ENCODE results near the gene SCGB1C1.
"Not testable (repeated sequence)": the region's sequence is repeated elsewhere in the genome, so short reads cannot be mapped to it uniquely, and the experiment has no call there.

The SCGB1C1 gene

DNA sequence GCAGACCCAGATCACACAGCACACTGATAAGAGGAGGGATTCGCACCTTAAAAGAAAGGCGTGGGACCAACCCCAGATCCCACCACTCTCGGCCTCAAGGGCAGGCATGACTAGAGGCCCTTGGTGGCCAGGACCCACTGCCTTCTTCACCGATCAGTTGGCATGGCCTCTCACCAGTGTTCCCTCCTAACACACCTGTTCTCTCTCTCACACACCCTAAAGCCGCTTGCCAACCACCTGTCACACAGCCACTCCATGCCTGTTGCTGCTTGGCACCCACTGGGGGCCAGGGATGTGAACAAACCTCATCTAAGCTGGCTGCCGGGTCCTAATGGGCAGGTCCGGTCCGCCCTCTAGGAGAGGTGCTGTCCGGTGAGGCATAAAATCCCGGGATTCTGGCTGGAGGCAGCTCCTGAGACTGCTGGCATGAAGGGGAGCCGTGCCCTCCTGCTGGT lies at the start of gene SCGB1C1:
Gene SCGB1C1 (plus strand): TSS at position 405 of the 455 bp plus-strand sequence. CDS start 22 bp downstream, at position 427.
- not testable (repeated sequence) for DNase-seq

DNA sequence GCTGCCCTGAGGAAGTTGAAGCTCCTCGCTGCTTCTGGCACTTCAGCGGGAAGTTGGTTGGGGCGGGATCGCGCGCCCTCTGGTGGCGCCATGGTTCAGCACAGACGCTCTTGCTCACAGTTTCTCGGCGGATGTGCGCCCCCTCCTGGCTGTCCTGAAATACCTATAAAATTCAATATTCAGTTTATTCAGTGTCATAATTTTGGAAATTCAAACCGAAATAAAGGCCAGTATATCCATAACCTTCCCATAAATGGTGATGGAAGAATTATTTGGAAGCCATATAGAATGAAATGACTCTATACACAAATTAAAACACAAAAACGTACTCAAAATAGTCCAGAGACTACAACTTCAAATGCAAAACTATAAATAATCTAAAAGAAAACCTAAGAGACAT lies 12.6 kb upstream of the SCGB1C1 start:
- not testable (repeated sequence) for DNase-seq

DNA sequence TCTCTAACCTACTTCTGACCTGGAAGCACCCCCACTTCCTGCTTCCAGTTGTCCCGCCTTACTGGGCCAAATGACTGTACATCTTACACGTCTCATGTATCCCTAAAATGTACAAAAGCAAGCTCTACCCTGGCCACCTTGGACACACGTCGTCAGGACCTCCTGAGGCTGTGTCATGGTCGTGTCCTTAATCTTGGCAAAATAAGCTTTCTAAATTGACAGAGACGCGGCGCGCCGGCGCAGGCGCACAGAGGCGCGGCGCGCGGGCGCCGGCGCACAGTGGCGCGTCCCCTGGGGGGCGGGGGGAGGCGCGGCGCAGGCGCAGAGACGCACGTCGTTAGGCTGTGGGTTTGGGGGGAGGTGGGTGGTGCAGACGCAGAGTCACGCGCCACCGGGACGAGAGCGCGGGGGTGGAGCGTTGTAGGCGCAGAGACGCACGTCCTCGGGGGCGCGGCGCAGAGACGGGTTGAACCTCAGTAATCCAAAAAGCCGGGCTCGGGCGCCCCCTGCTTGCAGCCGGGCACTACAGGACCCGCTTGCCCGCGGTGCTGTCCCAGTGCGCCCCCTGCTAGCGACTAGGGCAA lies 3.6 kb upstream of the SCGB1C1 start:
- not testable (repeated sequence) for DNase-seq

DNA sequence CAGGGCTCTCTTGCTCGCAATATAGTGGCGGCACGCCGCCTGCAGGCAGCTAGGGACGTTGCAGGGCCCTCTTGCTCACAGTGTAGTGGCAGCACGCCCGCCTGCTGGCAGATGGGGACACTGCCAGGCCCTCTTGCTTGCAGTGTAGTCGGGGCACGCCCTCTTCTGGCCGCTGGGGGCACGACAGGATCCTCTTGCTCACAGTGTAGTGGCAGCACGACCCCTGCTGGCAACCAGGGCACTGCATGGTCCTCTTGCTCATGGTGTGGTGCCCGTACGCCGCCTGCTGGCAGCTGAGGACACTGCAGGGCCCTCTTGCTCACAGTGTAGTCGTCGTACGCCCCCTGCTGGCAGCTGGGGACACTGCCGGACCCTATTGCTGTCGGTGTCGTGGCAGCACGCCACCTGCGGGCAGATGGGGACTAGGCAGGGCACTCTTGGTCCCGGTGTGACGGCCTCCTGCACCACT lies 3.0 kb upstream of the SCGB1C1 start:
- not testable (repeated sequence) for DNase-seq

DNA sequence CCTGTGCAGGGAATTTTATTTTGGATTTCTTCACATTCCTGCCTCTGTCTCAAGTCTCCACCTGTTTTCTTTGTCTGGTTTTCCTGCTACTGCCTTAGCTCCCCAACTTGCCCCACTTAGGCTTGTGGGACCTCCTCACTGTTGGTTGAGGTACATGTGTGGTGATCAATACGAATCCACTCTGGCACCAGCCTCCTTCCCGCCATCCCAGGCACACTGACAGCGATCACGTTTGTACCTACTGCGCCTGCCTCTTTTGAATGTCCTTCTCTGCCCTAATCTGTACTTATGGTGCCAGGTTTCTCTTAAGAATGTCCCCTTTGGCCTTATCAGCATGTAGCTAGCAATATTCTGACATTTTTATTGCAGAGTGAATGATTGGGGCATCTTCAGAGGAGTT lies 2.3 kb upstream of the SCGB1C1 start:
- DNase-seq, result not testable (repeated sequence)

DNA sequence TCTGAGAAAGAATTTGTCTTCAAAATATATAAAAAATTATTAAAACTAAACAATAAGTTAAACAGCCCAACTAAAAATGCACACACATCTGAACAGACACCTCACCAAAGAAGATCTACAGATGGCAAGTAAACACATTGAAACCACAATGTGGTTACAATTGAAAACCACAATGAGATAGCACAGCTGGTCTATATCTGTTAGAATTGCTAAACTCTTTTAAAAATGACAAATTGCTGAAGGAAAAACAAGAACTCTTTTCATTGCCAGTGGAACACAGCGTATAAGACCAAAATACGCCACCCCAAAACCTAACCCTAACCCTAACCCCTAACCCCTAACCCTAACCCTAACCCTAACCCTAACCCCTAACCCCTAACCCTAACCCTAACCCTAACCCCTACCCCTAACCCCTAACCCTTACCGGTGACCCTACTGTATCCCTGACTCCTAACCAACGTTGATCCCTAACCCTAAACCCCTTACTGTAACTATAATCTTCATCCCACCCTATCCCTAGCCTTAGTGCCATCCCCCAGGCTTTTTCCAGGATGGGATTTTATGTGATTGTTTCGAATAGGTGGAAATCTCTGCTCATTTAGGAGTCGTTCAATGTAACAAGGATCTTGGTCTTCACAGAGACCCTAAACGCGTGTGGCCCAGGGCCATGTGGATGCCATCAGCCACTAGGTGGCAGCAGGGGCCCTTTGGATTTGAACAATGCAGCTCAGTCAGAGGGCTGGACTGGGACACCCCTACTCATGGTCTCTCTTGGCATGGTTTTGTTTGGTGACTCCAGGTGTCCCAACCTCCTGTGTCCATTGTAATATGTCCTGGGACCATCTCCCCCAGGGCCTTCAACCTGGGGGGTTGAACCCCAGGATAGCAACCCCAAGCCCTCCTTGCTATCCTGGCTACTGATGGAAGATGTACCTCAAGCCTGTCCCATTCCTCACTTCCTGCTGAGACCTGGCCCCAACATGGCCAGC lies 1.1 kb upstream of the SCGB1C1 start:
- not testable (repeated sequence) for DNase-seq

DNA sequence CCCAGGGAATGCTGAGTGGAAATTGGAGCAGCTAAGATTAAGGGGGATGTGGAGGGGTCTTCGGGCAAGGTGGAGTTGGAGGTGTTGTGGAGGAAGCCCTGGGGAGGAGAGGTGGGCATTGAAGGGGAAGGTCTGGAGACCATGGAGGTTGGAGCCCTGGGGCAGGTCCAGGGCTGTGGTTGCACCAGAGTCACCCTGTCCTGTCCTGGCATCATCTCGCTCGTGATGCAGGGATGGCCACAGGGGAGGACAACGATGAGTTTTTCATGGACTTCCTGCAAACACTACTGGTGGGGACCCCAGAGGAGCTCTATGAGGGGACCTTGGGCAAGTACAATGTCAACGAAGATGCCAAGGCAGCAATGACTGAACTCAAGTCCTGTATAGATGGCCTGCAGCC lies 603 bp downstream of the SCGB1C1 start:
- DNase-seq, result not testable (repeated sequence)

DNA sequence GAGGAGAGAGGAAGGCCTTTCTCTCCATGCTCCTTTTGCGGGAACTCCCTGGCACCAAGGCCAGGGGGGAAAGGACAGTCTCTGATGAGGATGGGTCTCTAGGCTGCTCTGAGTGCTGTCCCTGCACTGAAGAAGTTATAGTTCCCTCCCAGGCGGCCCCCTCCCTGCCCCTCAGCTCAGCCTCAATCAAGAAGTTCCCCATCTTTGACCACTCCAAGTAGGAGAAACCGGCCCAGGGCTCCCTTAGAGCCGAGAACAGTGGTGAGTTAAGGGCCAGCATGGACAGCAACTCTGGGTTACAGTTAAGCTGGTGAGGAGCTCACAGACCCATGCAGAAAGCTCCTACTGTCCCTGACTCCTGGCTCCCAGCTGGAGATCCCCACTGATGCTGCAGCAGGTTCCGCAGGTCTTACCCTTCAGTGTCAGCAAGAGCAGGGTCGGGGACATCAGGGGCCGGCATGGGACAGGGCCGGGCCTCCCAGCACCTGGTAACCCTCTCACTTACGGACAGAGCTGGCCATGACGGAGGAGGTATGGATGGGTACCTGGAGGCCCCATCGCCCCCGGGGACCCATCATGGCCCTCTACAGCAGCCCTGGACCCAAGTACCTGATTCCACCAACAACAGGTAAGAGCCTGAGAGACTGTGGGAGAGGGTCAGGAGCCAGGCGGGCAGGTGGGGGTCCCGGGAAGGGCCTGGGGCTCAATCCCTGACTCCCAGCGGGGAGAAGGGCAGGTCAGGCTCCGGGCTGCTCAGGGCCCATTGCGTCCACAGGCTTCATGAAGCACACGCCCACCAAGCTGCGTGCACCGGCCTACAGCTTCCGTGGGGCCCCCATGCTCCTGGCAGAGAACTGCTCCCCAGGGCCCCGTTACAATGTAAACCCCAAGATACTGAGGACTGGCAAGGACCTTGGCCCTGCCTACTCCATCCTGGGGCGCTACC lies 4.2 kb downstream of the SCGB1C1 start:
- DNase-seq, result no peak

DNA sequence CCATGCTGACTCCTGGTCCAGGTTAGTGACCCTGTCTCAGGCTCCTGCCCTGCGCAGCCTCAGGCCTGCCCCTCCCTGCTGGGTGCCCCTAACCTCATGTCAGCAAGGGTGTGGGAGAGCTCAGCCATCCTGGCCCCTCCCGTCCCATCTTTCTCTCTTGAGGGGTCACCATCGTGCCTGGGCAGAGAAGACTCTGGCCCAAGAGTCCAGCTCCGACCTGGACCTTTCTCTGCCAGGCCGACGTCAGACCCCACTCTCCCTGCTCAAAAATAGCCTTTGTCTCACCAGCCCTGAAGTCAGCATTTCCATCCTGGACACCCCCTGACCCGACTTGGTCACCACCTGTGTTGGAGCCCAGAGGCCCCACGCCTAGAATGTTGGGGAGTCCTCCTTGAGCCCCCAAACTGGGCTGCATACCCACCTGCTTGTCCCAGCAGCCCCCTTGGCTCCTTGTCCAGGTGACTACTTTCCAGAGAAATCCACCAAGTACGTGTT lies 4.9 kb downstream of the SCGB1C1 start:
- no peak for DNase-seq

DNA sequence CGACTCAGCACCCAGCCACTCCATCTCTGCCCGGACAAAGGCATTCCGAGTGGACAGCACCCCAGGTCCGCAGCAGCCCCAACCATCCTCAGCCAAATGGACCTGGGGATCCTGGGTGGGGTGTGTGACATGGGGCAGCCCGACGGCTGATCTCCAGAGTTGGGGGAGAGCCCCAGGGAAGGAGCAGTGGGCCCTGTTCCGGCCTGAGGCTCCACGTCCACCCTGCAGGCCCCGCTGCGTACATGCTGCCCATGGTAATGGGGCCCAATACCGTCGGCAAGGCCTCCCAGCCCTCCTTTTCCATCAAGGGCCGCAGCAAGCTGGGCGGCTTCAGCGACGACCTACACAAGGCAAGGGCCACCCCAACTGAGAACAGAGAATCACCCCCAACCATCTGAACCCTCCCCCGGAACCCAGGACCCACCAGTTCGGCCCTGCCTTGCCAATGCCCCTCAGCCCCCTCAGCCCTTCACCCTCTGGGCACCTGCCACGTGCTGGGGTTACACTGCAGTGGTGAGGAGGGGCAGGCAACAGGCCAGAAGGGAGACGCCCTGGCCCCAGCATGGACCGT lies 5.4 kb downstream of the SCGB1C1 start:
- no peak for DNase-seq

DNA sequence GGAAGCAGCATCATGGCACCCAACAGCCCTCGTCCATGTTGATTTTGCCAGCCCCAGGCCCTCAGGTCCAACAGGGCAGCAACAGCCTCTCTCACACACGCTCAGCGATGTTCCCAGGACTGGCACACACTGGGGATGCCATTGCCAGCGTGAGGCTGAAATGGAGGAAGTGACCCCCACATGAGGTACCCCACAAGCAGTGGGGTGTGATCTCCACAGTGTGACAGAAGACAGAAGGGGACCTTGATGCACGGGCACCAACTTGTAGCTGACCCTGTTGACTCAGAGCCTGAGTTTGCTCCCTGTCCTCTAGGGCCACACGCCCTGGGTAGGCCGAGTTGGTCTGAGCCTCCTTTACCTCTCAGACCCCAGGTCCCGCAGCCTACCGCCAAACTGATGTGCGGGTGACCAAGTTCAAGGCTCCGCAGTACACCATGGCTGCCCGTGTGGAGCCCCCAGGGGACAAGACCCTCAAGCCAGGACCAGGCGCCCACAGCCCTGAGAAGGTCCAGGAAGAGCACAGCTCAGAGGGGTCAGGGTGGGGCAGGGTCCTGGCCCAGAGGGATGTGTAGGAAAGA lies 6.2 kb downstream of the SCGB1C1 start:
- no peak for DNase-seq

DNA sequence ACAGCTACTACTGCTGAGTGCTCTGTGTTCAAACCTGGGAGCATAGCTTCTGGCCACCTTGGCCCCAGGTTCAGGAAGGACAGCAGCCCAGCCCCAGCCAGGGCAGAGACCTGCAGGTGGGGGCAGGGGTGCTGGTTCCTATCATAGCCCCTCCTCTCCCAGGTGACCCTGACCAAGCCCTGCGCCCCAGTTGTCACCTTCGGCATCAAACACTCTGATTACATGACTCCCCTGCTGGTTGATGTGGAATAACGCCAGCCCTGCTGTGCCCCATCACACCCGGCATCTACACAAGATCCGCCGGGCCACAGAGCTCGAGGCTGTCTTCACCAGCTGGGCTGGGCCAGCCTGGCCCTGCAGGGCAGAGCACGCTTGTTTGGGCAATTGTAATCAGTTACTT lies 6.9 kb downstream of the SCGB1C1 start:
- no peak for DNase-seq

DNA sequence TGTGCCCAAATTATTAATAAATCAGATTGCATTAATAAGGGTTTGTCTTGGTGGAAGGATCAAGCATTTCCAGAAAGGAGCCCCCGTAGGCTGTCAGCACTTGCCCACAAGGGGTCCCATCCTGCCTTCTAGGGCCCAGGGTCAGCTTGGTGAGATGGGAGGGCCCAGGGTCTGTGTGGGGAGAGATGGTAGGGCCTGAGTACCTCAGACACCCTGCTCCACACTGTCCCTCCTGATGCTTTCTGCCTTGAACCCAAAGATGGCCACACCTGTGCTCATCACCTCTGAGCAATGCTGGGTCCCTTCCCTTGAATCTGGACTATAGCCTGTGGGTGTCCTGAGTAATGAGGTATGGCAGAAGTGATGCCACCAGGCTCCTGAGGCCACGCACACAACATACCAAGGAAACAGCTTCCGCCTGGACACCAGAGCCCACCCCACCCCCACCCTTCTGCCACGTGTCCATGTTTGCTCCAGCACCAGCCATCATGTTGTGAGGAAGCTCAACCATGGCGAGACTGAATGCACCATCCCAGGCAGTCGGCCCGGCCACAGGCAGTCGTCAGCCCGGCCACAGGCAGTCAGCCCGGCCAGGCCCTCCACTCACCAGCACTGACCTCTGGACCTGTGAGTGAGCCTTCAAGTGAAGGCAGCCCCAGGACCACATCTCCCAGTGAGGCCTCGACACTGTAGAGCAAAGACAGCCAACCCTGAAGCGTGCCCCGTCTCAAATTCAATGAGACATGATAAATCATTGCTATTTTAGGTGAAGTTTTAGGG lies 7.5 kb downstream of the SCGB1C1 start:
- DNase-seq, result no peak

DNA sequence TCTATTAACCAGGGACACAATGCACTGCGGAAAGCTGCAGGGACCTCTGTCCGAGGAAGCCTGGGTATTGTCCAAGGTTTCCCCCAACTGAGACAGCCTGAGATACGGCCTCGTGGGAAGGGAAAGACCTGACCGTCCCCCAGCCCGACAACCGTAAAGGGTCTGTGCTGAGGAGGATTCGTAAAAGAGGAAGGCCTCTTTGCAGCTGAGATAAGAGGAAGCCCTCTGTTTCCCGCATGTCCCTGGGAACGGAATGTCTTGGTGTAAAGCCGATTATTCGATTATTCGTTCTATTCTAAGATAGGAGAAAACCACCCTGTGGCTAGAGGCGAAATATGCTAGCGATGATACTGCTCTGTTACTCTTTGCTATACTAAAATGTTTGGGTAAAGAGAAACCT lies 9.1 kb downstream of the SCGB1C1 start:
- no peak for DNase-seq

DNA sequence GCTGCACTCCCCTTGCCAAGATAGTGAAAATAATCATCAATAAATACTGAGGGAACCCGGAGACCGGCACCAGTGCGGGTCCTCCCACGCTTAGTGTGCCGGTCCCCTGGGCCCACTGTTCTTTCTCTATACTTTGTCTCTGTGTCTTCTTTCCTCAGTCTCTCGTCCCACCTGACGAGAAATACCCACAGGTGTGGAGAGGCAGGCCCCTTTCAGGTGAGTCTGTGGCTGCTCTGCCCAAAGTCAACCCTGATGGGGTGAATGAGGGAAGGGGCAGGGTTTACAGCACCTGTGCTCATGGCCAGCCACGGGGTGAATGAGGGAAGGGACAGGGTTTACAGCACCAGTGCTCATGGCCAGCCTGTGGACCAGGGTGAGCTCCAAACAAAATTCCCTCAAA lies 9.6 kb downstream of the SCGB1C1 start:
- DNase-seq, result no peak

DNA sequence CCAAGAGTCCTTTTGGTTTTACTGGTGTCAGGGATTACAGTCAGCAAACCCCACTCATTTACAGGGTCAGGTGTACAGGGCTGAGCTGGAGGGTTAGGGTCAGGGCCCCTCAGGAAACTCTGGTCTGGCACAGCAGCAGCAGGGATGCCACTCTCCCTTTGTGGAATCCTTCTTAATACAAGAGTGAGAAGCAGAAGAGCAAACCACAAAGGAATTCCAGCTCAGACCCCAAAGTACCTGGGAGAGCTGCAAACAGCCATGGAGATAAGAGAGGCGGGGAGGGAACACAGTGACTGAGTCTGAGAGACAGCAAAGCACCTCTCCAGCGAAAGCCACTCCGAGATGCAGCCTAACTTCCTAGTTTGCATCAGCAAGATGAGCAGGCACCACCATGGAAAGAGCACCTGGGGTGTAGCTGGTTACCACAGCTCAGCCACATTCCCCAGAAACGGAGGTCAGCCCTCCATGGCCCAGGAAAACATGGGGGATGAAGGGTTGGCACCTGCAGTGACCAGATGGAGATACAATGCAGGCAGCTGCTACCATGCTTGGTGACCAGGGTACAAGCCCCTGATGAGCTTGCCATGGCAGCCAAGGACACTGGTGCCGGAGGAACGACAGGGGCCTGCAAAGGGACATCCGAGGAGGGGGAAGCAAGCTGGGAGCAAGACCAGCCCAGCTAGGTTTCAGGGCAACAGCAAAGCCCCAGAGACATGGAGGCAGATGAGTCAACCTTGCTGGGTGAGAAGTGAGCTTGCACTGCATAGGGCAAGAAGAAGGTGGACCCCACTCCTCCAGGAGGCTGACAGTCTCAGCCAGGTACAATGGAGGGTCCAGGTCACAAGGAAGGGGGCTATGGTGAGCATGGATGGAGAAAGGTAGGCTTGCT lies 10.4 kb downstream of the SCGB1C1 start:
- no peak for DNase-seq

DNA sequence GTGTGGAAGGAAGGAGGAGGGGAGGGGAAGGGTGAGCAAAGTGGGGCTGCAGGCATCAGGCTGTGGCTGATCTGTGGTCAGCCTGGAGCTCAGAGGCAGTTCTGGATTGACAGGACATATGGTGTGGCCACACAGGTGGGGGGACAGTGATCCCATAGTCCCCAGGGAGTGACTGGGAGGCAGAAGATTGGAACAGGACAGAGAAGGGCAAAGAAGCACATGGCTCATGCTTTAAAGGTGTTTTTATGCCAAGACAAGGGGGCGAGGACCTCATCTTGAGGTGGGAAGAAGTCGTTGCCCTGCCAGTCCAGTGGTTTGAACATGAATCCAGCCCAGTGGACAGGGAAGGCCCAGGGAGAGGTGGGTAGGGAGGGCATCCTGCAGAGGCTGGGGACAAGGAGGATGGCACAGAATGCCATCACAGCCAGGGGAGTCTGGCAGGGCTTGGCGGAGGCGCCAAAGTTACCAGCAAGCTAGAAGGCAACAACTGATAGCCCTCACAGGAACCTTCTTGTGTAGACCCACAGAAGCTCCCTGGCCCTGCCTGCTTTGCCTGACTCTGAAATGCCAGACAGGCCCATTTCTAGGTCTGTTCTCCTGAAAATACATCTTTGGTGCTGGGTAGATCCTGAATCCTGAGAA lies 11.2 kb downstream of the SCGB1C1 start:
- no peak for DNase-seq

DNA sequence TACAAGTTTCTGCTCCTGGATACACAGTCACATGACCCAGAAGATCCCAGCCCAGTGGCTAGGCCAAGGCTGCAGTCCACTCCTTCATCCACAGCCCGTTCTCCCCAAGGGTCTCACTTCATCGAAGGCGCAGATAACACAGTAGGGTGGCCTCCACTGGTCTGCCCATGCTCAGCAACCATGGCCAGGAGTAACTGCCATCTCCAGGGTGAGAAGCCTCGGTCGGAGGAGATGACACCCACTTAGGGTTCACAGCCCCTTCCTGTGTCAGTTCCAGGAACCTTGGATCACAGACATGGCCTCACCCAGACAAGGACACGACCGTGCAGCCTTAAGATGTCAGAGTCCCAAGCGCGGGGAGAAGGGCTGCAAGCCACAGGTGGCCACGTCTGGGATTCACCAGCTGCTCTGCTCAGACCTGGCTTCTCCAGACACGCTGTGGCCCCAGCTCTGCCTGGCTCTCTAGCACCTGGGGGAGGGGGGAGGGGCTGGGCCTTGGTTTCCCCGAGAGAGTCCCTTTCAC lies 11.8 kb downstream of the SCGB1C1 start:
- no peak for DNase-seq
